ENCODE data around the gene PPP1R15B. TPM values are rescaled to one million over a fixed set of nuclear protein-coding genes. Genes with fewer than 3 reads are reported as not detected.
A peak's percentile ranks its signal among the peaks of the same experiment; 100 is the strongest.

The PPP1R15B gene
- total RNA-seq, 2 experiments from 2014 or later = 171 to 179 TPM

DNA sequence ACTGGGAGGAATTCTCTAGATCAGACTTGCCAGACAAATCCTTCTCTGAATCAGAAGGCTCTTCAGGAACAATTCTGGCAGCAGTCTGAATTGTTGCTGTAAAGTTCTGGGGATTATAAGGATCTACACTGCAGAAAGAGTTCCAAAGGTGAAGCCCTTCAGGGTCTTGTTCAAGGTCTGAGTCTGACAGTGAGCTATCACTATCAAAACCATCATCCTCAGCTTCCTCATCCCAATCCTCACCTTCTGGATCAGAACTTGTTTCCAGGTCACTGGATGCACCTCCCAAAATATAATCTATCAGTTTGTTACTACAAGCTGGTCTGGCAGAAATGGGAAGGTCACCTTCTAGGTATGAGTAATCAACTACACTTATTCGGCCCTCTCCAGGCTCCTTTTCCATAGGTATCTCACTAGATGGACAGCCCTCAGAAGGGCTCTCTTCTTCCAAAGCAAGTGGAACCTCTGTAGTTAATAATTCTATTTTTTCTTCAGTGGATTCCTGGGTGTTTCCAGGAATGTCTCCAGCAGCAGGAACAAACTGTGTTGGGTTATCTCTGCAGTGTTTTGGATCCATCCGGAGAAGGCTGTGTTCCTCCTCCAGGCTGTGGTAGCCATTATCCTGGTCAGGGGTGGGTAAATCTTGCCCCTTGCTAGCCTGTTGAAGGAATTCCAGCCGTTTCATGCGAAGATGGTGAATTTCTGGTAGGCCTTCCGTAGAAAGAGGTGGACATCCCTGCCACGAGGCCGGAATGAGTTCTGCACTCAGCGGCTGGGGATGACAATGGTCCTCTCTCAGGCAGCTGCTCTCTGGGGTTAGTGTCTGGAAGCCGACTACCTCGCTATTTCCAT, 1.6 kb downstream of the PPP1R15B start:
- intact Hi-C loops (cut with DNase I, micrococcal nuclease) = loop anchor here in 1 of 2 experiments (5.0 to 10.0 kb wide), 2 partner anchors 555 to 712 kb away; partner anchors contain the start of gene RBBP5
- H3K4me3 Mint-ChIP-seq = peak overlapping the region; percentile 100
- DNase-seq (peak in 1 of 14 experiments; percentile 38), ATAC-seq (ENCODE audit: poor library complexity) (no peak)
- H3K36me3 ChIP-seq (ENCODE audit: insufficient read depth, low read length) = peaks cover 30% of the 10 kb centered on the region
- H3K4me1 Mint-ChIP-seq (ENCODE audit: low read depth) = peaks cover 37% of the 10 kb centered on the region
- H3K4me1 ChIP-seq (ENCODE audit: insufficient read depth, low read length) = peaks cover 18% of the 10 kb centered on the region
- no peaks in the 10 kb centered on the region for H3K27me3 ChIP-seq (ENCODE audit: control insufficient read depth in 1 of 2, insufficient read depth in 2 of 2, low read length in 2 of 2)
- ChIA-PET POLR2A (interaction anchor here (0.8 to 2.6 kb wide), 7 partner anchors 12 to 259 kb away, joined by 3 to 17 read pairs (median 5); partner anchors contain the start of genes ETNK2, MDM4 and PIK3C2B), CTCF (interaction anchor here (1.2 to 5.8 kb wide), 2 partner anchors 12 to 1083 kb away, joined by 3 to 55 read pairs; no protein-coding TSS in a partner anchor)
- H3K4me3 ChIP-seq (ENCODE audit: low read length) = peak overlapping the region; percentile 98
- H3K9me3 Mint-ChIP-seq = no peaks in the 10 kb centered on the region
- no peaks in the 10 kb centered on the region for H3K9me3 ChIP-seq (ENCODE audit: control insufficient read depth in 1 of 2, insufficient read depth in 1 of 2, low read length in 2 of 2)
- TF ChIP-seq, protein P1, sequence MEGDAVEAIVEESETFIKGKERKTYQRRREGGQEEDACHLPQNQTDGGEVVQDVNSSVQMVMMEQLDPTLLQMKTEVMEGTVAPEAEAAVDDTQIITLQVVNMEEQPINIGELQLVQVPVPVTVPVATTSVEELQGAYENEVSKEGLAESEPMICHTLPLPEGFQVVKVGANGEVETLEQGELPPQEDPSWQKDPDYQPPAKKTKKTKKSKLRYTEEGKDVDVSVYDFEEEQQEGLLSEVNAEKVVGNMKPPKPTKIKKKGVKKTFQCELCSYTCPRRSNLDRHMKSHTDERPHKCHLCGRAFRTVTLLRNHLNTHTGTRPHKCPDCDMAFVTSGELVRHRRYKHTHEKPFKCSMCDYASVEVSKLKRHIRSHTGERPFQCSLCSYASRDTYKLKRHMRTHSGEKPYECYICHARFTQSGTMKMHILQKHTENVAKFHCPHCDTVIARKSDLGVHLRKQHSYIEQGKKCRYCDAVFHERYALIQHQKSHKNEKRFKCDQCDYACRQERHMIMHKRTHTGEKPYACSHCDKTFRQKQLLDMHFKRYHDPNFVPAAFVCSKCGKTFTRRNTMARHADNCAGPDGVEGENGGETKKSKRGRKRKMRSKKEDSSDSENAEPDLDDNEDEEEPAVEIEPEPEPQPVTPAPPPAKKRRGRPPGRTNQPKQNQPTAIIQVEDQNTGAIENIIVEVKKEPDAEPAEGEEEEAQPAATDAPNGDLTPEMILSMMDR (IDR thresholded peaks at IDR 0.05) = no peak
- H3K36me3 Mint-ChIP-seq (ENCODE audit: low read depth) = peaks cover 71% of the 10 kb centered on the region
- peak overlapping the region; percentile 100 for H3K27ac ChIP-seq (ENCODE audit: low read depth in 1 of 2, low read length in 2 of 2)
- peak overlapping the region; percentile 100 for H3K27ac Mint-ChIP-seq
- H3K27me3 Mint-ChIP-seq = no peaks in the 10 kb centered on the region

DNA sequence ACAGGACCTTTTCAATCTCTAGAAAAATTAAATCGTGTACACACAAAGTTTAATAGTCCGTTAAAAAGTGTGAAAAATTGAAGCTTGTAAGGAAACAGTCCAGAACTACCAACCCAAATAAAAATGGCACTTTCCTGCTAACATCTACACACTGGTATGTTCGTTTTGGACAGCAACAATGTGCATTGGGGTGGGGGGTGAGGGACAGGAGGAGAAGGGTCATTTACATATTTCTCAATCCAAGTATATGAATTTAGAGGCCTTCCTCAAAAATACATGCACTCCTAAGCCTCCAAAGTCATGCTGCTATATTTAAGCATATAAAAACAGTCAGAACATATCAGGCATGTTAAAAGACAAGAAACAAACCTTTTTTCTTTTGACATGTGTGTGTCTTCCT, 2.5 kb downstream of the PPP1R15B start:
- Mint-ChIP-seq H3K27me3 (no peaks in the 10 kb centered on the region), H3K36me3 (ENCODE audit: low read depth) (peaks cover 81% of the 10 kb centered on the region), H3K4me3 (peak overlapping the region; percentile 100), H3K27ac (peak overlapping the region; percentile 100), H3K4me1 (ENCODE audit: low read depth) (peaks cover 44% of the 10 kb centered on the region), H3K9me3 (no peaks in the 10 kb centered on the region)
- TF ChIP-seq, protein P1 (IDR thresholded peaks at IDR 0.05) = no peak
- Histone ChIP-seq H3K4me3 (ENCODE audit: low read length) (peak overlapping the region; percentile 98), H3K27ac (ENCODE audit: low read depth in 1 of 2, low read length in 2 of 2) (peak overlapping the region; percentile 50 to 100), H3K9me3 (ENCODE audit: control insufficient read depth in 1 of 2, insufficient read depth in 1 of 2, low read length in 2 of 2) (no peaks in the 10 kb centered on the region), H3K4me1 (ENCODE audit: insufficient read depth, low read length) (peaks cover 21% of the 10 kb centered on the region), H3K27me3 (ENCODE audit: control insufficient read depth in 1 of 2, insufficient read depth in 2 of 2, low read length in 2 of 2) (no peaks in the 10 kb centered on the region), H3K36me3 (ENCODE audit: insufficient read depth, low read length) (peaks cover 39% of the 10 kb centered on the region)
- peak in 2 of 14 experiments; percentile 16 to 21 for DNase-seq
- no peak for ATAC-seq (ENCODE audit: poor library complexity)
- intact Hi-C loops (cut with DNase I, micrococcal nuclease) = loop anchor here in 1 of 2 experiments (10.0 kb wide), 1 partner anchor 554 kb away; no protein-coding TSS in a partner anchor
- CTCF ChIA-PET = interaction anchor here (5.8 kb wide), 1 partner anchor 11 kb away, joined by 55 read pairs; no protein-coding TSS in a partner anchor
- POLR2A ChIA-PET = interaction anchor here (2.6 kb wide), 1 partner anchor 11 kb away, joined by 10 read pairs; no protein-coding TSS in a partner anchor

DNA sequence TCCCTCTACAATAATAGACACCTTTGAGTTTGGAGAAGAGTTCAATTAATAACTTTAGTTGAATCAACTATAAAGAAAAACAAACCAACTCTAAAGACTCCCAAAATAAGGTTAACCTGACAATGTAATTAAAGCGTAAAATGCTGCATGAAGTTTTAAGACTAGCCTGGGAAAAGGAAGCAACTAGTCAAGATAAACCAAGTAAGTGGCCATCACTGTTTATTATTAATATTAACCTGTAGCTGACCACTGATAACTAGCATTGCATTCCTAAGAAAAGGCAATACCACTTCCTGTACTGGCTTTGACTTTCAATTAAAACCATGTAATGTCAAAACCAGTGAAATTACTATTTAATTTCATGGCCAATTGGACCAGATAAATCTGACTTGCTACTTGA, 3.0 kb downstream of the PPP1R15B start:
- TF ChIP-seq, protein P1 (IDR thresholded peaks at IDR 0.05) = no peak
- H3K27ac ChIP-seq (ENCODE audit: low read depth in 1 of 2, low read length in 2 of 2) = peak overlapping the region; percentile 9 to 50
- intact Hi-C loops (cut with DNase I, micrococcal nuclease) = loop anchor here in 1 of 2 experiments (10.0 kb wide), 1 partner anchor 554 kb away; no protein-coding TSS in a partner anchor
- DNase-seq (no peak), ATAC-seq (ENCODE audit: poor library complexity) (no peak)
- no peaks in the 10 kb centered on the region for H3K27me3 ChIP-seq (ENCODE audit: control insufficient read depth in 1 of 2, insufficient read depth in 2 of 2, low read length in 2 of 2)
- ChIA-PET CTCF (interaction anchor here (1.5 to 5.8 kb wide), 2 partner anchors 11 to 23 kb away, joined by 7 to 55 read pairs; no protein-coding TSS in a partner anchor), POLR2A (interaction anchor here (1.1 to 2.6 kb wide), 3 partner anchors 10 to 109 kb away, joined by 3 to 10 read pairs (median 6); no protein-coding TSS in a partner anchor)
- peak overlapping the region; percentile 98 for H3K4me3 ChIP-seq (ENCODE audit: low read length)
- H3K27me3 Mint-ChIP-seq = no peaks in the 10 kb centered on the region
- H3K4me3 Mint-ChIP-seq = peak overlapping the region; percentile 100
- H3K27ac Mint-ChIP-seq = peak overlapping the region; percentile 100
- H3K4me1 ChIP-seq (ENCODE audit: insufficient read depth, low read length) = peaks cover 23% of the 10 kb centered on the region
- H3K9me3 ChIP-seq (ENCODE audit: control insufficient read depth in 1 of 2, insufficient read depth in 1 of 2, low read length in 2 of 2) = no peaks in the 10 kb centered on the region
- peaks cover 86% of the 10 kb centered on the region for H3K36me3 Mint-ChIP-seq (ENCODE audit: low read depth)
- H3K4me1 Mint-ChIP-seq (ENCODE audit: low read depth) = peaks cover 50% of the 10 kb centered on the region
- peaks cover 44% of the 10 kb centered on the region for H3K36me3 ChIP-seq (ENCODE audit: insufficient read depth, low read length)
- no peaks in the 10 kb centered on the region for H3K9me3 Mint-ChIP-seq

All from CD4-positive, alpha-beta T cell (primary cell).